ENCODE measurements around the gene MT1E.

Gene MT1E

DNA sequence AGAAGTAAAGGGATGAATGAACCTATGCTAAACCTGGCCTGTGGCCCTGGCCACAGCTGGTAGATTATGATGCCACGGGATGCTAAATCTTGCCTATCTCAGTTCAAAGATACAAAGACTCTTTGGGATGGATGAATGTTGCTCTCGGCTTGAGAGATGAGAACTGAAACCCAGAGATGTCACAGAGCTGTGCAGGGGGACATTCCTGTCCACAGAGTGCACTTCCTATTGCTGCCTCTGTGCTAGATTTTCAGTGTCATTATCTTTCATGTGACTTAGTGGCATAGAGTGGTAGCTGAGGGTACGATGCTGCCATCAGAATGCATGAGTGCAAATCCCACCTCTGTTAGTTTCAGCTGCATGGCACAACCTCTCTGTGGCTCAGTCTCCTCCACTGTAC is 4.6 kb downstream of the MT1E start:
- no peak for DNase-seq (ENCODE audit: low read depth in 1 of 2, low spot score in 1 of 2)
- H3K4me3 ChIP-seq (replicated peaks; ENCODE audit: insufficient read depth, low read length), result no peak overlapping the region
- TF ChIP-seq POLR2AphosphoS5 (IDR thresholded peaks at IDR 0.05; ENCODE audit: low read depth), result no peak
- TF ChIP-seq, protein P1, sequence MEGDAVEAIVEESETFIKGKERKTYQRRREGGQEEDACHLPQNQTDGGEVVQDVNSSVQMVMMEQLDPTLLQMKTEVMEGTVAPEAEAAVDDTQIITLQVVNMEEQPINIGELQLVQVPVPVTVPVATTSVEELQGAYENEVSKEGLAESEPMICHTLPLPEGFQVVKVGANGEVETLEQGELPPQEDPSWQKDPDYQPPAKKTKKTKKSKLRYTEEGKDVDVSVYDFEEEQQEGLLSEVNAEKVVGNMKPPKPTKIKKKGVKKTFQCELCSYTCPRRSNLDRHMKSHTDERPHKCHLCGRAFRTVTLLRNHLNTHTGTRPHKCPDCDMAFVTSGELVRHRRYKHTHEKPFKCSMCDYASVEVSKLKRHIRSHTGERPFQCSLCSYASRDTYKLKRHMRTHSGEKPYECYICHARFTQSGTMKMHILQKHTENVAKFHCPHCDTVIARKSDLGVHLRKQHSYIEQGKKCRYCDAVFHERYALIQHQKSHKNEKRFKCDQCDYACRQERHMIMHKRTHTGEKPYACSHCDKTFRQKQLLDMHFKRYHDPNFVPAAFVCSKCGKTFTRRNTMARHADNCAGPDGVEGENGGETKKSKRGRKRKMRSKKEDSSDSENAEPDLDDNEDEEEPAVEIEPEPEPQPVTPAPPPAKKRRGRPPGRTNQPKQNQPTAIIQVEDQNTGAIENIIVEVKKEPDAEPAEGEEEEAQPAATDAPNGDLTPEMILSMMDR (IDR thresholded peaks at IDR 0.05; ENCODE audit: insufficient read depth, low read length), result no peak
- TF ChIP-seq SPI1 (IDR thresholded peaks at IDR 0.05; ENCODE audit: borderline replicate concordance, low read depth), result no peak
- TF ChIP-seq GABPA (IDR thresholded peaks at IDR 0.05; ENCODE audit: low read depth), result no peak
- TF ChIP-seq, protein P2, sequence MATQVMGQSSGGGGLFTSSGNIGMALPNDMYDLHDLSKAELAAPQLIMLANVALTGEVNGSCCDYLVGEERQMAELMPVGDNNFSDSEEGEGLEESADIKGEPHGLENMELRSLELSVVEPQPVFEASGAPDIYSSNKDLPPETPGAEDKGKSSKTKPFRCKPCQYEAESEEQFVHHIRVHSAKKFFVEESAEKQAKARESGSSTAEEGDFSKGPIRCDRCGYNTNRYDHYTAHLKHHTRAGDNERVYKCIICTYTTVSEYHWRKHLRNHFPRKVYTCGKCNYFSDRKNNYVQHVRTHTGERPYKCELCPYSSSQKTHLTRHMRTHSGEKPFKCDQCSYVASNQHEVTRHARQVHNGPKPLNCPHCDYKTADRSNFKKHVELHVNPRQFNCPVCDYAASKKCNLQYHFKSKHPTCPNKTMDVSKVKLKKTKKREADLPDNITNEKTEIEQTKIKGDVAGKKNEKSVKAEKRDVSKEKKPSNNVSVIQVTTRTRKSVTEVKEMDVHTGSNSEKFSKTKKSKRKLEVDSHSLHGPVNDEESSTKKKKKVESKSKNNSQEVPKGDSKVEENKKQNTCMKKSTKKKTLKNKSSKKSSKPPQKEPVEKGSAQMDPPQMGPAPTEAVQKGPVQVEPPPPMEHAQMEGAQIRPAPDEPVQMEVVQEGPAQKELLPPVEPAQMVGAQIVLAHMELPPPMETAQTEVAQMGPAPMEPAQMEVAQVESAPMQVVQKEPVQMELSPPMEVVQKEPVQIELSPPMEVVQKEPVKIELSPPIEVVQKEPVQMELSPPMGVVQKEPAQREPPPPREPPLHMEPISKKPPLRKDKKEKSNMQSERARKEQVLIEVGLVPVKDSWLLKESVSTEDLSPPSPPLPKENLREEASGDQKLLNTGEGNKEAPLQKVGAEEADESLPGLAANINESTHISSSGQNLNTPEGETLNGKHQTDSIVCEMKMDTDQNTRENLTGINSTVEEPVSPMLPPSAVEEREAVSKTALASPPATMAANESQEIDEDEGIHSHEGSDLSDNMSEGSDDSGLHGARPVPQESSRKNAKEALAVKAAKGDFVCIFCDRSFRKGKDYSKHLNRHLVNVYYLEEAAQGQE (IDR thresholded peaks at IDR 0.05; ENCODE audit: insufficient replicate concordance, low read depth), result no peak
- peaks cover 57% of the 10 kb centered on the region for H3K27me3 ChIP-seq (ENCODE audit: insufficient read depth, poor library complexity, severe bottlenecking)
- H3K27ac ChIP-seq (replicated peaks), result no peak overlapping the region

DNA sequence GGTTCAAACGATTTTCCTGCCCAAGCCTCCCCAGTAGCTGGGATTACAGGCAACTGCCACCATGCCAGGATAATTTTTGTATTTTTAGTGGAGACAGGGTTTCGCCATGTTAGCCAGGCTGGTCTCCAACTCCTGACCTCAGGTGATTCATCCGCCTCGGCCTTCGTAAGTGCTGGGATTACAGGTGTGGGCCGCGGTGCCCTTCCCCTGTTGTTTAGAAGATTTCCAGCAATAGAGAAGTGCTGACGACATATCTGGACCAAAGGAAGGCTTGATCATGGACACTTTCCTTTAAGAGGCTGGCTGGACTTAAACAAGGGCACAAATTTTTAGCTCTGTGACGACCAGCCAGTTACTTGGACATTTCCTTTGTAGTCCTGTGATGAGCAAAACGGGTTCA is 5.6 kb downstream of the MT1E start:
- no peak for DNase-seq (ENCODE audit: low read depth in 1 of 2, low spot score in 1 of 2)
- no peak for TF ChIP-seq SPI1 (IDR thresholded peaks at IDR 0.05; ENCODE audit: borderline replicate concordance, low read depth)
- no peak for TF ChIP-seq POLR2AphosphoS5 (IDR thresholded peaks at IDR 0.05; ENCODE audit: low read depth)
- TF ChIP-seq, protein P1 (IDR thresholded peaks at IDR 0.05; ENCODE audit: insufficient read depth, low read length), result no peak
- no peak for TF ChIP-seq GABPA (IDR thresholded peaks at IDR 0.05; ENCODE audit: low read depth)
- TF ChIP-seq, protein P2 (IDR thresholded peaks at IDR 0.05; ENCODE audit: insufficient replicate concordance, low read depth), result no peak
- Histone ChIP-seq H3K27ac (replicated peaks) (no peak overlapping the region), H3K27me3 (ENCODE audit: insufficient read depth, poor library complexity, severe bottlenecking) (peaks cover 58% of the 10 kb centered on the region), H3K4me3 (replicated peaks; ENCODE audit: insufficient read depth, low read length) (no peak overlapping the region)

DNA sequence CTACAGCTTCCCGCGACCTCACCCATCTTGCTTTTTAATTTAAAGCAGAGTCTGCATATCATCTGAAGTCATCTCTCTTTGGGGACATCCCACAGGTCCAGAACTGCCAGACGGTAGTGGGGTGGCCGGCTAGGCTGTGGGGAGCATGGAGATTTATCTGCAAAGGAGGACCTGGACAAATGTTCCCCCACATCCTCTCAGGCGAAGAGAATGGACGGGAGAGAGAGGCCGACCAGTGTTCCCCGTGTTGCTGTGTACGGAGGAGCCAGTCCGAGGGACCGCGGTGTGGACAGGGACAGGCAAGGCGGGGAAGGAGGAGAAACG is 6.2 kb downstream of the MT1E start:
- peak overlapping the region; percentile 39 for H3K4me3 ChIP-seq (replicated peaks; ENCODE audit: insufficient read depth, low read length)
- H3K27me3 ChIP-seq (ENCODE audit: insufficient read depth, poor library complexity, severe bottlenecking), result peaks cover 60% of the 10 kb centered on the region
- TF ChIP-seq GABPA (IDR thresholded peaks at IDR 0.05; ENCODE audit: low read depth) (no peak), POLR2AphosphoS5 (IDR thresholded peaks at IDR 0.05; ENCODE audit: low read depth) (no peak), SPI1 (IDR thresholded peaks at IDR 0.05; ENCODE audit: borderline replicate concordance, low read depth) (no peak)
- TF ChIP-seq, protein P2 (IDR thresholded peaks at IDR 0.05; ENCODE audit: insufficient replicate concordance, low read depth), result no peak
- TF ChIP-seq, protein P1 (IDR thresholded peaks at IDR 0.05; ENCODE audit: insufficient read depth, low read length), result no peak
- no peak overlapping the region for H3K27ac ChIP-seq (replicated peaks)
- no peak for DNase-seq (ENCODE audit: low read depth in 1 of 2, low spot score in 1 of 2)

Measured in HL-60 (cell line).